Lower leg skin (tissue), 3 donors: ENCODE results near the gene TRAF3IP1.

Experiments
- CTCF ChIP-seq, 3 donors: fragments of 450-650 bp; IDR thresholded peaks; one replicate each; pipeline ENCODE4 v1.5.1; 2016; ENCODE audit warnings: antibody characterized with exemption in 3 of 3, mild to moderate bottlenecking in 3 of 3, moderate library complexity in 2 of 3
- POLR2A ChIP-seq, 2 donors: fragments of 450-650 bp; IDR thresholded peaks; one replicate each; pipeline ENCODE4 v1.6.1; 2016 to 2017; ENCODE audit warnings: antibody characterized with exemption in 2 of 2, mild to moderate bottlenecking in 1 of 2, moderate library complexity in 1 of 2

GRCh38 chr2:238383135-238383534 is 62.8 kb downstream of the TRAF3IP1 start:
- TF ChIP-seq CTCF (IDR thresholded peaks at IDR 0.05) (no peak), POLR2A (IDR thresholded peaks at IDR 0.05) (no peak)
